ENCODE data around the gene GFRAL. TPM values are rescaled to one million over a fixed set of nuclear protein-coding genes. Genes with fewer than 3 reads are reported as not detected.
A peak's percentile ranks its signal among the peaks of the same experiment; 100 is the strongest.

Gene GFRAL
- total RNA-seq, 1 donor from 2014 or later: not detected

DNA sequence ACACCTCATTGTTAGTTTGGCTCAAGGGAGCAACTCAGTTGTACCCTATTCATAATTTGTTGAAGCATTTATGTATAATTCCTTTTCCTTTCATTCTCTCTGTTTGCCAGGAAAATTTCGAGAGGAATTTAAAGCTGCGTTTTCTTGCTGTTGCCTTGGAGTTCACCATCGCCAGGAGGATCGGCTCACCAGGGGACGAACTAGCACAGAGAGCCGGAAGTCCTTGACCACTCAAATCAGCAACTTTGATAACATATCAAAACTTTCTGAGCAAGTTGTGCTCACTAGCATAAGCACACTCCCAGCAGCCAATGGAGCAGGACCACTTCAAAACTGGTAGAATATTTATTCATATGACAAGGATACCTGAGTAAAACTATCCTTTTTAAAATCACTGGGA lies 45.2 kb upstream of the GFRAL start:
- Histone ChIP-seq H3K79me2 (ENCODE audit: low read depth) (no peaks in the 10 kb centered on the region), H3K27me3 (no peaks in the 10 kb centered on the region), H3K36me3 (no peaks in the 10 kb centered on the region), H4K20me1 (ENCODE audit: low read depth) (no peaks in the 10 kb centered on the region), H3K4me2 (no peak overlapping the region), H3K9ac (no peak overlapping the region), H3K27ac (no peak overlapping the region), H3K9me3 (ENCODE audit: low read depth) (no peaks in the 10 kb centered on the region), H3K4me3 (no peak overlapping the region), H3F3A (ENCODE audit: low read depth) (no peaks in the 10 kb centered on the region), H3K4me1 (no peaks in the 10 kb centered on the region), H2AFZ (replicated peaks) (no peak overlapping the region)
- no peak overlapping the region for H3K27ac Mint-ChIP-seq
- no peaks in the 10 kb centered on the region for H3K9me3 Mint-ChIP-seq
- H3K36me3 Mint-ChIP-seq: no peaks in the 10 kb centered on the region
- no peaks in the 10 kb centered on the region for H3K27me3 Mint-ChIP-seq (ENCODE audit: insufficient read depth, low read depth)
- no peak overlapping the region for H3K4me3 Mint-ChIP-seq
- no peak for DNase-seq (ENCODE audit: low spot score)
- TF ChIP-seq EZH2phosphoT487 (IDR thresholded peaks at IDR 0.05): no peak
- TF ChIP-seq, protein P1, sequence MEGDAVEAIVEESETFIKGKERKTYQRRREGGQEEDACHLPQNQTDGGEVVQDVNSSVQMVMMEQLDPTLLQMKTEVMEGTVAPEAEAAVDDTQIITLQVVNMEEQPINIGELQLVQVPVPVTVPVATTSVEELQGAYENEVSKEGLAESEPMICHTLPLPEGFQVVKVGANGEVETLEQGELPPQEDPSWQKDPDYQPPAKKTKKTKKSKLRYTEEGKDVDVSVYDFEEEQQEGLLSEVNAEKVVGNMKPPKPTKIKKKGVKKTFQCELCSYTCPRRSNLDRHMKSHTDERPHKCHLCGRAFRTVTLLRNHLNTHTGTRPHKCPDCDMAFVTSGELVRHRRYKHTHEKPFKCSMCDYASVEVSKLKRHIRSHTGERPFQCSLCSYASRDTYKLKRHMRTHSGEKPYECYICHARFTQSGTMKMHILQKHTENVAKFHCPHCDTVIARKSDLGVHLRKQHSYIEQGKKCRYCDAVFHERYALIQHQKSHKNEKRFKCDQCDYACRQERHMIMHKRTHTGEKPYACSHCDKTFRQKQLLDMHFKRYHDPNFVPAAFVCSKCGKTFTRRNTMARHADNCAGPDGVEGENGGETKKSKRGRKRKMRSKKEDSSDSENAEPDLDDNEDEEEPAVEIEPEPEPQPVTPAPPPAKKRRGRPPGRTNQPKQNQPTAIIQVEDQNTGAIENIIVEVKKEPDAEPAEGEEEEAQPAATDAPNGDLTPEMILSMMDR (IDR thresholded peaks at IDR 0.05): no peak
- no peak for TF ChIP-seq EZH2 (IDR thresholded peaks at IDR 0.05)
- H3K4me1 Mint-ChIP-seq: peaks cover 5% of the 10 kb centered on the region

- no peaks in the 10 kb centered on the region for H3K9me3 ChIP-seq (ENCODE audit: low read depth)
- H3F3A ChIP-seq (ENCODE audit: low read depth): no peaks in the 10 kb centered on the region
- Mint-ChIP-seq H3K9me3 (no peaks in the 10 kb centered on the region), H3K4me1 (peaks cover 3% of the 10 kb centered on the region), H3K4me3 (no peak overlapping the region), H3K27me3 (ENCODE audit: insufficient read depth, low read depth) (no peaks in the 10 kb centered on the region), H3K27ac (peak overlapping the region; percentile 57), H3K36me3 (no peaks in the 10 kb centered on the region)
- TF ChIP-seq, protein P1 (IDR thresholded peaks at IDR 0.05): no peak
- TF ChIP-seq EZH2phosphoT487 (IDR thresholded peaks at IDR 0.05) (no peak), EZH2 (IDR thresholded peaks at IDR 0.05) (no peak)
- no peak overlapping the region for H3K9ac ChIP-seq
- no peaks in the 10 kb centered on the region for H3K36me3 ChIP-seq
- H3K79me2 ChIP-seq (ENCODE audit: low read depth): no peaks in the 10 kb centered on the region
- no peak for DNase-seq (ENCODE audit: low spot score)
- H3K4me1 ChIP-seq: no peaks in the 10 kb centered on the region
- no peaks in the 10 kb centered on the region for H4K20me1 ChIP-seq (ENCODE audit: low read depth)
- no peaks in the 10 kb centered on the region for H3K27me3 ChIP-seq
- H2AFZ ChIP-seq (replicated peaks): peak overlapping the region; percentile 12
- H3K27ac ChIP-seq: no peak overlapping the region
- no peak overlapping the region for H3K4me3 ChIP-seq
- H3K4me2 ChIP-seq: no peak overlapping the region
Measured at GRCh38 chr6:55286824-55287223, 40.4 kb upstream of the GFRAL start.

DNA sequence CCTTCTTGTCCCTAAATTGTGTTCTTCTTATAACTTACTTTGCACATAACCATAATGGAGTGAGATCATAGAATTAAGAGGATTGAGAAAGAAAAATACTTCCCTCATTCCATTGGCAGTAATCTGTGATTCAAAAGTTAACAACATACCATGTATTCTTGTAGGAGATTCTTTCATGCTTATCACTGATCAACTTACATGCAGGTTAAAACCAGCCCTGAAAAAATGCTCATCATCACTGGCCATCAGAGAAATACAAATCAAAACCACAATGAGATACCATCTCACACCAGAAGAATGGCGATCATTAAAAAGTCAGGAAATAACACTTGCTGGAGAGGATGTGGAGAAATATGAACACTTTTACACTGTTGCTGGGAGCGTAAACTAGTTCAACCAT lies 36.5 kb upstream of the GFRAL start:
- no peaks in the 10 kb centered on the region for H3K36me3 Mint-ChIP-seq

More for the DNA sequence above, 36.5 kb upstream of the GFRAL start:
- no peaks in the 10 kb centered on the region for H4K20me1 ChIP-seq (ENCODE audit: low read depth)
- H3K79me2 ChIP-seq (ENCODE audit: low read depth): no peaks in the 10 kb centered on the region
- TF ChIP-seq, protein P1 (IDR thresholded peaks at IDR 0.05): no peak
- no peak for TF ChIP-seq EZH2 (IDR thresholded peaks at IDR 0.05)
- no peak for TF ChIP-seq EZH2phosphoT487 (IDR thresholded peaks at IDR 0.05)
- no peak overlapping the region for H3K9ac ChIP-seq
- no peaks in the 10 kb centered on the region for H3K27me3 Mint-ChIP-seq (ENCODE audit: insufficient read depth, low read depth)
- H3K4me1 ChIP-seq: no peaks in the 10 kb centered on the region
- no peak overlapping the region for H3K27ac ChIP-seq
- no peak overlapping the region for H3K27ac Mint-ChIP-seq
- H3K36me3 ChIP-seq: no peaks in the 10 kb centered on the region
- H3K4me3 Mint-ChIP-seq: no peak overlapping the region
- H3K27me3 ChIP-seq: no peaks in the 10 kb centered on the region
- no peaks in the 10 kb centered on the region for H3K9me3 Mint-ChIP-seq
- H3K4me1 Mint-ChIP-seq: no peaks in the 10 kb centered on the region
- H3K4me2 ChIP-seq: no peak overlapping the region
- no peak overlapping the region for H3K4me3 ChIP-seq
- no peaks in the 10 kb centered on the region for H3K9me3 ChIP-seq (ENCODE audit: low read depth)
- H3F3A ChIP-seq (ENCODE audit: low read depth): no peaks in the 10 kb centered on the region
- no peak overlapping the region for H2AFZ ChIP-seq (replicated peaks)
- DNase-seq (ENCODE audit: low spot score): no peak
